Panc1 (cell line): ENCODE data around the gene CTAG1A. TPM values are rescaled to one million over a fixed set of nuclear protein-coding genes. Genes with fewer than 3 reads are reported as not detected.

Experiments used
- ATAC-seq: fragments of 200-7000 bp; cut with Tn5 transposase; 2 replicates; pipeline ENCODE4 v1.9.1; 2020; ENCODE audit warnings: mild to moderate bottlenecking, moderate library complexity
- BruUV-seq: library from RNA; stranded (reverse); fragments of 400-500 nt; replicated peaks from 2 replicates; lab custom pipeline; 2021; lab: Mats Ljungman, UMichigan
- CTCF ChIA-PET: fragments of 300-600 bp; sonication (Branson Sonifier 250); formaldehyde crosslinking; loops from one replicate; lab custom pipeline; 2022; ENCODE audit warnings: antibody characterized with exemption; lab: Charles Lee
- POLR2A ChIA-PET: fragments of 300-600 bp; sonication (Branson Sonifier 250); formaldehyde crosslinking; loops from one replicate; lab custom pipeline; 2022; ENCODE audit warnings: antibody characterized with exemption; lab: Charles Lee
- DNase-seq: peaks from one replicate; pipeline ENCODE4 v3.0.0-alpha.2; 2010; ENCODE audit warnings: low read depth, low spot score
- H3K27ac ChIP-seq: 2 replicates; pipeline ENCODE4 v1.5.1; 2011; ENCODE audit warnings: mild to moderate bottlenecking, low read length, inconsistent platforms
- H3K27me3 ChIP-seq: fragments of 200-500 bp; sonication (Bioruptor generic); 2 replicates; pipeline ENCODE4 v1.6.0; 2014; ENCODE audit warnings: low read length, inconsistent platforms; ENCODE audit not compliant: control insufficient read depth, insufficient read depth
- H3K36me3 ChIP-seq: fragments of 200-500 bp; sonication (Bioruptor generic); 2 replicates; pipeline ENCODE4 v1.5.1; 2014; ENCODE audit warnings: inconsistent platforms, mild to moderate bottlenecking, low read length, moderate library complexity; ENCODE audit not compliant: control insufficient read depth, insufficient read depth
- H3K4me1 ChIP-seq: 2 replicates; pipeline ENCODE4 v1.5.1; 2011; ENCODE audit warnings: inconsistent platforms, mild to moderate bottlenecking, low read length, moderate library complexity; ENCODE audit not compliant: control insufficient read depth, insufficient read depth
- H3K4me3 ChIP-seq, 2 experiments: 2 replicates each; pipeline ENCODE4 v1.5.1; 2011 to 2012; ENCODE audit warnings: low read depth in 2 of 2, low read length in 2 of 2, mild to moderate bottlenecking in 2 of 2, inconsistent platforms in 1 of 2, moderate library complexity in 1 of 2
- H3K9me3 ChIP-seq: fragments of 200-500 bp; sonication (Bioruptor generic); 2 replicates; pipeline ENCODE4 v1.5.1; 2014; ENCODE audit warnings: low read depth, mild to moderate bottlenecking, inconsistent platforms, low read length, moderate library complexity; ENCODE audit not compliant: control insufficient read depth, insufficient read depth
- POLR2AphosphoS5 ChIP-seq: IDR thresholded peaks from 2 replicates; pipeline ENCODE4 v1.6.1; 2012; ENCODE audit warnings: mild to moderate bottlenecking, low read depth, low read length, moderate library complexity
- SIN3A ChIP-seq: IDR thresholded peaks from 2 replicates; pipeline ENCODE4 v1.6.1; 2012; ENCODE audit warnings: low read depth, mild to moderate bottlenecking, low read length, moderate library complexity, borderline replicate concordance; ENCODE audit not compliant: insufficient read depth
- TCF7L2 ChIP-seq: IDR thresholded peaks from 2 replicates; pipeline ENCODE4 v1.6.1; 2011; ENCODE audit warnings: mild to moderate bottlenecking, low read depth, low read length, inconsistent platforms
- in situ Hi-C: cut with HindIII; loops from 2 replicates; pipeline ENCODE4 v1.10.0; 2016; ENCODE audit warnings: low sequenced_read_pairs, low pct_unique_long_range_greater_than_20kb
- intact Hi-C: fragments of 100-400 bp; cut with micrococcal nuclease; formaldehyde crosslinking; loops from one replicate; pipeline ENCODE4 v1.10.0; 2022; ENCODE audit not compliant: unreplicated experiment
- total RNA-seq: library from RNA; stranded (reverse); gene quantifications from one replicate; pipeline ENCODE4 v1.2.1, GENCODE V29; 2021; ENCODE audit not compliant: unreplicated experiment
- TF ChIP-seq, protein P1 (sequence below), 2 experiments: IDR thresholded peaks; 2 replicates each; pipeline ENCODE4 v1.6.1; 2011 to 2012; ENCODE audit warnings: low read depth in 2 of 2, control low read depth in 1 of 2, low read length in 1 of 2, mild to moderate bottlenecking in 1 of 2, moderate library complexity in 1 of 2; ENCODE audit not compliant: insufficient read depth in 1 of 2
- TF ChIP-seq, protein P2 (sequence below): fragments of 450-650 bp; IDR thresholded peaks from 2 replicates; pipeline ENCODE4 v1.5.1; 2017; ENCODE audit warnings: mild to moderate bottlenecking

CTAG1A gene
- total RNA-seq, 1 experiment from 2014 or later: not detected

DNA sequence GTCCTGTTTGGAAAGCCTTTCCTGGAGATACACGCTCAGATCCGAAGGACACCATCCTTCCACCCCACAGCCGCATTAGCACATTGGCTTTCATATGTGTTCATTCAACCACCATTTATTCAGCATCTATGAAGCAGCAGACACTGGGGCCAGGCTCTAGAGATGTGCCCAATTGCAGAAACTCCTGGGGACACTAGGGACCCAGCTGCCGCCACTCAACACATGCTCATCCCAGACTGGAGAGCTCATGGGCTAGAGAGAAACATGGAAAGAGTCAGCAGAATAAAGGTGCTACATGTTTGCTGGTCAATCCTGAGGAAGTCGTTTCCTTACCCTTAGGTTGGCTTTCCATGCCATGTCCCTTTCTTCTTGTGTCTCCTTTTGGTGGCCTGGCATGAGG is 7.6 kb downstream of the CTAG1A start:
- Histone ChIP-seq H3K4me3 (no peak overlapping the region), H3K27me3 (no peaks in the 10 kb centered on the region), H3K36me3 (no peaks in the 10 kb centered on the region), H3K27ac (peak overlapping the region; percentile 9; the same call in 1 of the 2 replicates), H3K9me3 (no peaks in the 10 kb centered on the region), H3K4me1 (peaks cover 6% of the 10 kb centered on the region)
- BruUV-seq: no TSS peak
- CTCF ChIA-PET: no interaction called here
- no peak for DNase-seq
- intact Hi-C loops (no loop called here), in situ Hi-C loops (no loop called here)
- TF ChIP-seq POLR2AphosphoS5: no peak
- TF ChIP-seq TCF7L2: no peak
- POLR2A ChIA-PET: no interaction called here
- no peak for ATAC-seq

DNA sequence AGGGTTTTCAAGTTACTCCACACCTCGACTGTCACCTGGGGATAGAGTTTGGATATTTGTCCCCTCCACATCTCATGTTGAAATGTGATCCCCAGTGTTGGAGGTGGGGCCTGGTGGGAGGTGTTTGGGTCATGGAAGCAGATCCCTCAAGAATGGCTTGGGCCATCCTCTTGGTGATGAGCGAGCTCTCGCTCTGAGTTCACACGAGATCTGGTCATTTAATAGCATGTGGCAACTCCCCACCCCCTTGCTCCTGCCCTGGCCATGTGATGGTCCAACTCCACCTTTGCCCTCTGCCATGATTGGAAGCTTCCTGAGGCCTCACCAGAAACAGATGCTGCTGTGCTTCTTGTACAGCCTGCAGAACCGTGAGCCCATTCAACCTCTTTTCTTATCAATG is 8.3 kb downstream of the CTAG1A start:
- H3K9me3 ChIP-seq: no peaks in the 10 kb centered on the region
- no peak for TF ChIP-seq TCF7L2
- no peak for TF ChIP-seq SIN3A
- peak overlapping the region; percentile 9; the same call in 1 of the 2 replicates for H3K27ac ChIP-seq
- in situ Hi-C loops: no loop called here
- no peaks in the 10 kb centered on the region for H3K27me3 ChIP-seq
- ChIA-PET CTCF (no interaction called here), POLR2A (no interaction called here)
- H3K4me3 ChIP-seq: no peak overlapping the region
- no TSS peak for BruUV-seq
- DNase-seq (no peak), ATAC-seq (no peak)
- H3K4me1 ChIP-seq: peaks cover 6% of the 10 kb centered on the region
- no peaks in the 10 kb centered on the region for H3K36me3 ChIP-seq
- intact Hi-C loops: no loop called here

DNA sequence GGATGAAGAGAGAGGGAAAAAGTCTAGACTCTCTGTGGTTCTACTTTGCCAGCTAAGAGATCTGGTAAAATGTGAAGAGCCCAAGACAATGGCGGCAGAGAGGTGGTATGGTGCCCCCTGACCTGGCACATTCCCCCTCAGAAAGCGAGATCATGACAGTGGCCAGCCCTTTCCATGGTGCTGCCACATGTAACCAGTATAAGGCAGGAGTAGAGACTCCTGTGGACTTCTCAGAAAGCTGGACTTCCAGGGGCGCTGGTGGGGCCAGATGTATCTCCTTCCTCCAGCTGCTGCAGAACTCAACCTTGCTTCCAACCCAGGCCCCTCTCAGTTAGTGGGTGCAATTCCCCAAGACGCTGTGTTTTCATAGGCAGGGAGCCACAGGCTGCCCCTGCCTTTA is 9.6 kb downstream of the CTAG1A start:
- H3K27ac ChIP-seq: peak overlapping the region; percentile 69
- no peak for DNase-seq
- no peaks in the 10 kb centered on the region for H3K9me3 ChIP-seq
- no peaks in the 10 kb centered on the region for H3K27me3 ChIP-seq
- TF ChIP-seq, protein P1, sequence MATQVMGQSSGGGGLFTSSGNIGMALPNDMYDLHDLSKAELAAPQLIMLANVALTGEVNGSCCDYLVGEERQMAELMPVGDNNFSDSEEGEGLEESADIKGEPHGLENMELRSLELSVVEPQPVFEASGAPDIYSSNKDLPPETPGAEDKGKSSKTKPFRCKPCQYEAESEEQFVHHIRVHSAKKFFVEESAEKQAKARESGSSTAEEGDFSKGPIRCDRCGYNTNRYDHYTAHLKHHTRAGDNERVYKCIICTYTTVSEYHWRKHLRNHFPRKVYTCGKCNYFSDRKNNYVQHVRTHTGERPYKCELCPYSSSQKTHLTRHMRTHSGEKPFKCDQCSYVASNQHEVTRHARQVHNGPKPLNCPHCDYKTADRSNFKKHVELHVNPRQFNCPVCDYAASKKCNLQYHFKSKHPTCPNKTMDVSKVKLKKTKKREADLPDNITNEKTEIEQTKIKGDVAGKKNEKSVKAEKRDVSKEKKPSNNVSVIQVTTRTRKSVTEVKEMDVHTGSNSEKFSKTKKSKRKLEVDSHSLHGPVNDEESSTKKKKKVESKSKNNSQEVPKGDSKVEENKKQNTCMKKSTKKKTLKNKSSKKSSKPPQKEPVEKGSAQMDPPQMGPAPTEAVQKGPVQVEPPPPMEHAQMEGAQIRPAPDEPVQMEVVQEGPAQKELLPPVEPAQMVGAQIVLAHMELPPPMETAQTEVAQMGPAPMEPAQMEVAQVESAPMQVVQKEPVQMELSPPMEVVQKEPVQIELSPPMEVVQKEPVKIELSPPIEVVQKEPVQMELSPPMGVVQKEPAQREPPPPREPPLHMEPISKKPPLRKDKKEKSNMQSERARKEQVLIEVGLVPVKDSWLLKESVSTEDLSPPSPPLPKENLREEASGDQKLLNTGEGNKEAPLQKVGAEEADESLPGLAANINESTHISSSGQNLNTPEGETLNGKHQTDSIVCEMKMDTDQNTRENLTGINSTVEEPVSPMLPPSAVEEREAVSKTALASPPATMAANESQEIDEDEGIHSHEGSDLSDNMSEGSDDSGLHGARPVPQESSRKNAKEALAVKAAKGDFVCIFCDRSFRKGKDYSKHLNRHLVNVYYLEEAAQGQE (IDR thresholded peaks at IDR 0.05; ENCODE audit: insufficient read depth in 1 of 2, low read depth in 2 of 2, low read length in 1 of 2): no peak
- TF ChIP-seq SIN3A: no peak
- TF ChIP-seq, protein P2, sequence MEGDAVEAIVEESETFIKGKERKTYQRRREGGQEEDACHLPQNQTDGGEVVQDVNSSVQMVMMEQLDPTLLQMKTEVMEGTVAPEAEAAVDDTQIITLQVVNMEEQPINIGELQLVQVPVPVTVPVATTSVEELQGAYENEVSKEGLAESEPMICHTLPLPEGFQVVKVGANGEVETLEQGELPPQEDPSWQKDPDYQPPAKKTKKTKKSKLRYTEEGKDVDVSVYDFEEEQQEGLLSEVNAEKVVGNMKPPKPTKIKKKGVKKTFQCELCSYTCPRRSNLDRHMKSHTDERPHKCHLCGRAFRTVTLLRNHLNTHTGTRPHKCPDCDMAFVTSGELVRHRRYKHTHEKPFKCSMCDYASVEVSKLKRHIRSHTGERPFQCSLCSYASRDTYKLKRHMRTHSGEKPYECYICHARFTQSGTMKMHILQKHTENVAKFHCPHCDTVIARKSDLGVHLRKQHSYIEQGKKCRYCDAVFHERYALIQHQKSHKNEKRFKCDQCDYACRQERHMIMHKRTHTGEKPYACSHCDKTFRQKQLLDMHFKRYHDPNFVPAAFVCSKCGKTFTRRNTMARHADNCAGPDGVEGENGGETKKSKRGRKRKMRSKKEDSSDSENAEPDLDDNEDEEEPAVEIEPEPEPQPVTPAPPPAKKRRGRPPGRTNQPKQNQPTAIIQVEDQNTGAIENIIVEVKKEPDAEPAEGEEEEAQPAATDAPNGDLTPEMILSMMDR: no peak
- no peak for TF ChIP-seq POLR2AphosphoS5
- TF ChIP-seq TCF7L2: no peak
- no peak for ATAC-seq
- peaks cover 6% of the 10 kb centered on the region for H3K4me1 ChIP-seq
- ChIA-PET POLR2A (no interaction called here), CTCF (no interaction called here)
- H3K4me3 ChIP-seq: no peak overlapping the region
- intact Hi-C loops (no loop called here), in situ Hi-C loops (no loop called here)
- no TSS peak for BruUV-seq
- H3K36me3 ChIP-seq: no peaks in the 10 kb centered on the region
